ENCODE data around the gene KRTAP5-8.
"Not testable (repeated sequence)": the region's sequence is repeated elsewhere in the genome, so short reads cannot be mapped to it uniquely, and the experiment has no call there.

The KRTAP5-8 gene

DNA sequence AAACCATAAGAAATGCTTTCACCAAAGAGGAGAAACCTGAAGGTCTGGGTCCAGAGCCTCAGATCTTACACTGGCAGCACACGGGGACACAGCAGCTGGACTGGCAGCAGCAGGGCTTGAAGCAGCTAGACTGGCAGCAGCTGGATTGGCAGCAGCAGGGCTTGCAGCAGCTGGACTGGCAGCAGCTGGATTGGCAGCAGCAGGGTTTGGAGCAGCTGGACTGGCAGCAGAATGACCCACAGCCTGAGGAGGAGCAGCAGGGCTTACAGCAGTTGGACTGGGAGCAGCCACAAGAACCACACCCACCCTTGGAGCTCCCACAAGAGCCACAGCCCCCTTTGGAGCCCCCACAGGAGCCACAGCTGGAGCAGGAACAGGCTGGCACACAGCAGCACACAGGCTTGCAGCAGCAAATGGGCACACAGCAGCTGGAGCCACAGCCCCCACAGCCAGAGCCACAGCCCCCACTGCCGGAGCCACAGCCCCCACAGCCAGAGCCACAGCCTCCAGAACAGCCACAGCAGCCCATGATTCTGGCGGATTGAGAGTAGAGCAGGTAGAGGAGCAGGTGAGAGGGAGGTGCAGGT lies 44.6 kb downstream of the KRTAP5-8 start, which contains the start of gene KRTAP5-11:
Gene KRTAP5-11, minus strand, starts transcription at position 567 of the 587 bp plus-strand sequence. Its CDS starts 38 bp downstream, at position 529.
- no peak within 1 kb of the TSS for H2BK12ac ChIP-seq (ENCODE audit: low read length)
- H3K36me3 ChIP-seq (ENCODE audit: control insufficient read depth in 1 of 2, insufficient read depth in 2 of 2, low read length in 2 of 2): no peaks in the 10 kb centered on the region
- no peak within 1 kb of the TSS for H3K14ac ChIP-seq (ENCODE audit: low read length)
- H2AFZ ChIP-seq (ENCODE audit: insufficient read depth, low read length, poor library complexity): no peak within 1 kb of the TSS
- no peaks in the 10 kb centered on the region for H3K79me2 ChIP-seq (ENCODE audit: control insufficient read depth, insufficient read depth, low read length, poor library complexity)
- peaks cover 3% of the 10 kb centered on the region for H3K9me3 ChIP-seq (ENCODE audit: insufficient read depth, low read depth, low read length)
- no peak within 1 kb of the TSS for H3K23ac ChIP-seq (ENCODE audit: low read length)
- H3K4ac ChIP-seq (ENCODE audit: low read depth, low read length): no peak within 1 kb of the TSS
- no peaks in the 10 kb centered on the region for H3K27me3 ChIP-seq (ENCODE audit: insufficient read depth, low read length)
- H2BK120ac ChIP-seq (ENCODE audit: insufficient read depth, low read length, poor library complexity): no peak within 1 kb of the TSS
- H3K18ac ChIP-seq (ENCODE audit: low read length): no peak within 1 kb of the TSS
- no peaks in the 10 kb centered on the region for H3K79me1 ChIP-seq (ENCODE audit: low read length)
- no peak within 1 kb of the TSS for H2BK5ac ChIP-seq (ENCODE audit: low read depth, low read length, poor library complexity)
- no peak within 1 kb of the TSS for H3K4me3 ChIP-seq (ENCODE audit: low read depth, low read length)
- H2AK5ac ChIP-seq (ENCODE audit: low read length): no peak within 1 kb of the TSS
- no peak within 1 kb of the TSS for H3K9ac ChIP-seq (ENCODE audit: low read length)
- no peak within 1 kb of the TSS for H4K91ac ChIP-seq (ENCODE audit: low read depth, low read length)
- H4K8ac ChIP-seq (ENCODE audit: low read depth, low read length): no peak within 1 kb of the TSS
- no peak within 1 kb of the TSS for H4K12ac ChIP-seq (ENCODE audit: low read depth, low read length)
- no peak within 1 kb of the TSS for H3K4me2 ChIP-seq (ENCODE audit: low read length)
- H3K4me1 ChIP-seq (ENCODE audit: control insufficient read depth in 1 of 2, insufficient read depth in 2 of 2, low read length in 2 of 2): peaks cover 0 to 2% of the 10 kb centered on the region in 2 experiments
- WGBS (ENCODE audit: extremely low coverage, insufficient coverage, insufficient read length): no CpG with 5 or more reads among the region's 3 CpGs
- no peak for DNase-seq
- no peak within 1 kb of the TSS for H3K27ac ChIP-seq (ENCODE audit: low read depth, low read length)

DNA sequence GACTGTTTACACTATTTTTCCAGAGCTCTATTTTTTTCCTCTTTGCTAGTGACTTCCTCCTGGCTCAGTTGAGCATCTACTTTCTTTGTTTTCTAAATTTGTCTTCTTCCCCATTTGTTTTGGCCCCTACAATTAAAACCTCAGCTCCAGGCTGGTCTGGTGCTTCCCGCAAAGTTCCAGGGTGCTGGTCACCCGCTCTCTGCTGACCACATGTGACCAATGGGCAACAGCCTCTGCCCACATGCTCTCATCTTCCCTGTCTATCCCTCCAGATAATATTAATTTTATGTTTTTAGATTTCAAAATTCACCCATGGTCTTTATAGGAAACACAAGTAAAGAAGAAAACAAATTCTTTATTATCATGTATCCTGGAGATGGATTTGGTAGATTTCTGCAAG lies 45.1 kb downstream of the KRTAP5-8 start:
- H3K4me2 ChIP-seq (ENCODE audit: low read length); H3K79me1 ChIP-seq (ENCODE audit: low read length); H2AFZ ChIP-seq (ENCODE audit: insufficient read depth, low read length, poor library complexity); H3K9ac ChIP-seq (ENCODE audit: low read length); H3K27me3 ChIP-seq (ENCODE audit: insufficient read depth, low read length); H3K9me3 ChIP-seq (ENCODE audit: insufficient read depth, low read depth, low read length); H4K91ac ChIP-seq (ENCODE audit: low read depth, low read length); DNase-seq; H2BK12ac ChIP-seq (ENCODE audit: low read length); H2BK5ac ChIP-seq (ENCODE audit: low read depth, low read length, poor library complexity); H2BK120ac ChIP-seq (ENCODE audit: insufficient read depth, low read length, poor library complexity); H3K14ac ChIP-seq (ENCODE audit: low read length); H3K18ac ChIP-seq (ENCODE audit: low read length); H3K79me2 ChIP-seq (ENCODE audit: control insufficient read depth, insufficient read depth, low read length, poor library complexity); H4K8ac ChIP-seq (ENCODE audit: low read depth, low read length); H3K4ac ChIP-seq (ENCODE audit: low read depth, low read length); H3K4me1 ChIP-seq (ENCODE audit: control insufficient read depth in 1 of 2, insufficient read depth in 2 of 2, low read length in 2 of 2); H4K12ac ChIP-seq (ENCODE audit: low read depth, low read length); H2AK5ac ChIP-seq (ENCODE audit: low read length); H3K23ac ChIP-seq (ENCODE audit: low read length); H3K36me3 ChIP-seq (ENCODE audit: control insufficient read depth in 1 of 2, insufficient read depth in 2 of 2, low read length in 2 of 2); H3K4me3 ChIP-seq (ENCODE audit: low read depth, low read length); H3K27ac ChIP-seq (ENCODE audit: low read depth, low read length): not testable (repeated sequence)
- no CpG with 5 or more reads among the region's 2 CpGs for WGBS (ENCODE audit: extremely low coverage, insufficient coverage, insufficient read length)

DNA sequence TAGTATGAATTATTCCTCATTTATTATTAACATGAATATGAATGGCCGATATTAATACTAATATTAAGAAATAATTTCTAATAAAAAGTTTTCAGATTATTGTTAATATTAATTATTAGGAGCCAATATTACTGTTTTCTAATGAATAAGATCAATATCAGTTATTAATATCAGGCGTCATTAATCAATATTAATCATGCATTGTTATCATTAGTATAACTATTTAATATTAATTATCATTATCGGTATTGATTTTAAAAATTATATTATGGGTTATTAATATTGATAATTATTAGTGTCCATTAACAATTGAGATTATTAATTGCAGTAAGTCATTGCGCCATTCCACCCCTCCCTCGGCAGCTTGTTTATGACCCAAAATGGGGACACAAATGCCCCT lies 47.8 kb downstream of the KRTAP5-8 start:
- WGBS (ENCODE audit: extremely low coverage, insufficient coverage, insufficient read length): no CpG with 5 or more reads among the region's 5 CpGs
- not testable (repeated sequence) for H3K4ac ChIP-seq (ENCODE audit: low read depth, low read length)

DNA sequence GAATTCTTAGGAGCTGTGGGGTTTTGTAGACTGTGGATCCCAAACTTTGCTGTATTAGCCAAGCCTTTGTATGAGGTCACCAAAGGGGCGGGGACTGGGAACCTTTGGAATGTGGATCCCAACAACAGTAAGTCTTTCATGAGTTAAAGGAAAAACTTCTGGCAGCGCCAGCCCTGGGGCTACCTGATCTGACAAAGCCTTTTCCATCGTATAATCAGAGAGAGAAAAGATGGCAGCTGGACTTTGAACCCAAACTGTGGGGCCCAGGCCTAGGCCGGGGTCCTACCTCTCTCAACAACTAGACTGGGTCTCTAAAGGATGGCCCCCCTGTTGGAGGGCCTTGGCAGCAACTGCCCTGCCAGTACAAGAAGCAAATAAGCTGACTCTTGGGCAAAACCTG lies 50.5 kb downstream of the KRTAP5-8 start:
- not testable (repeated sequence) for H2BK5ac ChIP-seq (ENCODE audit: low read depth, low read length, poor library complexity); H3K4me2 ChIP-seq (ENCODE audit: low read length); H3K4me3 ChIP-seq (ENCODE audit: low read depth, low read length); H3K4ac ChIP-seq (ENCODE audit: low read depth, low read length); H3K23ac ChIP-seq (ENCODE audit: low read length); H2BK12ac ChIP-seq (ENCODE audit: low read length); H4K12ac ChIP-seq (ENCODE audit: low read depth, low read length); H2AK5ac ChIP-seq (ENCODE audit: low read length); H3K14ac ChIP-seq (ENCODE audit: low read length); H3K9ac ChIP-seq (ENCODE audit: low read length); H3K79me1 ChIP-seq (ENCODE audit: low read length); H3K18ac ChIP-seq (ENCODE audit: low read length); H2AFZ ChIP-seq (ENCODE audit: insufficient read depth, low read length, poor library complexity); H3K27me3 ChIP-seq (ENCODE audit: insufficient read depth, low read length); H3K9me3 ChIP-seq (ENCODE audit: insufficient read depth, low read depth, low read length); H3K36me3 ChIP-seq (ENCODE audit: control insufficient read depth in 1 of 2, insufficient read depth in 2 of 2, low read length in 2 of 2); H3K79me2 ChIP-seq (ENCODE audit: control insufficient read depth, insufficient read depth, low read length, poor library complexity)
- Histone ChIP-seq H4K91ac (ENCODE audit: low read depth, low read length) (peak overlapping the region; percentile 32), H4K8ac (ENCODE audit: low read depth, low read length) (peak overlapping the region; percentile 19), H3K4me1 (ENCODE audit: control insufficient read depth in 1 of 2, insufficient read depth in 2 of 2, low read length in 2 of 2) (peaks cover 3 to 12% of the 10 kb centered on the region in 2 experiments), H3K27ac (ENCODE audit: low read depth, low read length) (peak overlapping the region; percentile 17), H2BK120ac (ENCODE audit: insufficient read depth, low read length, poor library complexity) (peak overlapping the region; percentile 51)
- peak; percentile 57 to 75 for DNase-seq
- WGBS (ENCODE audit: extremely low coverage, insufficient coverage, insufficient read length): no CpG with 5 or more reads among the region's 4 CpGs

More for the DNA sequence above, 47.8 kb downstream of the KRTAP5-8 start:
- not testable (repeated sequence) for H2AFZ ChIP-seq (ENCODE audit: insufficient read depth, low read length, poor library complexity); DNase-seq; H4K91ac ChIP-seq (ENCODE audit: low read depth, low read length); H3K23ac ChIP-seq (ENCODE audit: low read length); H3K79me2 ChIP-seq (ENCODE audit: control insufficient read depth, insufficient read depth, low read length, poor library complexity); H3K4me3 ChIP-seq (ENCODE audit: low read depth, low read length); H3K27ac ChIP-seq (ENCODE audit: low read depth, low read length); H2BK12ac ChIP-seq (ENCODE audit: low read length); H2AK5ac ChIP-seq (ENCODE audit: low read length); H3K36me3 ChIP-seq (ENCODE audit: control insufficient read depth in 1 of 2, insufficient read depth in 2 of 2, low read length in 2 of 2); H3K9ac ChIP-seq (ENCODE audit: low read length); H4K12ac ChIP-seq (ENCODE audit: low read depth, low read length); H3K27me3 ChIP-seq (ENCODE audit: insufficient read depth, low read length); H3K14ac ChIP-seq (ENCODE audit: low read length); H3K18ac ChIP-seq (ENCODE audit: low read length); H3K4me2 ChIP-seq (ENCODE audit: low read length); H4K8ac ChIP-seq (ENCODE audit: low read depth, low read length); H2BK5ac ChIP-seq (ENCODE audit: low read depth, low read length, poor library complexity); H3K9me3 ChIP-seq (ENCODE audit: insufficient read depth, low read depth, low read length); H3K79me1 ChIP-seq (ENCODE audit: low read length); H2BK120ac ChIP-seq (ENCODE audit: insufficient read depth, low read length, poor library complexity)
- peaks cover 3 to 12% of the 10 kb centered on the region in 2 experiments for H3K4me1 ChIP-seq (ENCODE audit: control insufficient read depth in 1 of 2, insufficient read depth in 2 of 2, low read length in 2 of 2)
